ENCODE measurements around the gene SOCS2. TPM values are rescaled to one million over a fixed set of nuclear protein-coding genes. Genes with fewer than 3 reads are reported as not detected.

Gene SOCS2
- polyA plus RNA-seq, 12 donors = 12.5 to 26.7 (median 17.3) TPM; not detected in 1

DNA sequence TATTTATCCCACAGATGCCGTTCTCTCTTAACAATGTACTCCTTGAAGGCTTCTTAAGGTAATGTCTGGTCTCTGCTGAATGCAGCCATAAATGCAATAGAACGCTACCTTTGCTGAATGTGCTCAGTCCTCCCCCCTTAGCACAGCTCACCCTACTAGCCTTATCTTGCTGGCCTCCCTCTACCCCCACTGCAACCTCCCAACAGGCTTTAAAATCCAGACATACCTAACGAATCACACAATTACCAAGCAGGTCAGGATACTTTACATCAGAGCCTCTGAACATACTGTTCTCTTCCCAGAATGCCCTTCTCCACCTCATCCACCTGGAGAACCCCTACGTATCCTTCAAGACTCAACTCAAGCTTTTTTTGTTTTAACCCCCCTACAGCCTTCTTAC lies 53.7 kb downstream of the SOCS2 start:
- DNase-seq = no peak

Other genes with a start within 250 kb of the SOCS2 start
- gene NUDT4, start 194.8 kb upstream of the SOCS2 start, polyA plus RNA-seq (ENCODE audit: insufficient read length in 12 of 12) = 100 to 1,000 TPM in 1 of 12 donors, 10 to 100 TPM in 10, not detected in 1; 70.5 to 114 (median 88.6) TPM
- gene UBE2N, start 130.7 kb upstream of the SOCS2 start, polyA plus RNA-seq (ENCODE audit: insufficient read length in 12 of 12) = 100 to 1,000 TPM in 8 of 12 donors, 10 to 100 TPM in 3, not detected in 1; 84.9 to 128 (median 106) TPM
- 10 to 100 TPM in 11 of 12 donors, not detected in 1; 32.8 to 56.3 (median 41.4) TPM for gene MRPL42, start 105.2 kb upstream of the SOCS2 start, polyA plus RNA-seq (ENCODE audit: insufficient read length in 12 of 12)
- 10 to 100 TPM in 10 of 12 donors, 1 to 10 TPM in 1, not detected in 1; 8.0 to 26.4 (median 14.1) TPM for gene CRADD, start 104.7 kb downstream of the SOCS2 start, polyA plus RNA-seq (ENCODE audit: insufficient read length in 12 of 12)

Measured in muscle of arm (tissue), 12 donors.